Midbrain (tissue), 1 donor: ENCODE results near the gene COX5A.
"Not testable (repeated sequence)": the region's sequence is repeated elsewhere in the genome, so short reads cannot be mapped to it uniquely, and the experiment has no call there.

Experiments used
- DNase-seq: peaks from one replicate; lab custom pipeline; 2025; lab: John Stamatoyannopoulos, UW

Gene COX5A

GRCh38 chr15:74955796-74956647, 18.1 kb upstream of the COX5A start:
- DNase-seq, result peak; percentile 68

- DNase-seq, result no peak
Measured at GRCh38 chr15:74955017-74955416, 17.1 kb upstream of the COX5A start.

DNA sequence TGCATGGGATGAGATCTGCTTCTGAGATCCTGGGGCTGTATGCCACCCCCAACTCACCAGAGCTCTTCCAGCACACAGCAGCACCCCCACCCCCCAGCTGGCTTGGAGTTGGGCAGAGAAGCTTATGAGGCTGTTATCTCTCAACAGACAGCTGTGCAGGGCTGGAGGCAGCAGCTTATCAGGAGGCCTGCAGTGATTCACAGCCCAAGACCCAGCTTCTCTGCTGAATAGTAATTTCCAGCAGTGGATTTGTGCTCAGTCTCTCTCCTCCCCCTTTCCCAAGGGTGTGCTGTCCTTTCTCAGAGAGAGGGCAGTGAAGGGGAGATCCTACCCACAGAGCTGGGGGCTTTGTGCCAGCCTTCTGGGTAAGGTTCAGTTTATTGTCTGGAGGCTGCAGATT, 16.6 kb upstream of the COX5A start:
- no peak for DNase-seq

- DNase-seq, result no peak
Measured at GRCh38 chr15:74951006-74951405, 13.1 kb upstream of the COX5A start.

DNA sequence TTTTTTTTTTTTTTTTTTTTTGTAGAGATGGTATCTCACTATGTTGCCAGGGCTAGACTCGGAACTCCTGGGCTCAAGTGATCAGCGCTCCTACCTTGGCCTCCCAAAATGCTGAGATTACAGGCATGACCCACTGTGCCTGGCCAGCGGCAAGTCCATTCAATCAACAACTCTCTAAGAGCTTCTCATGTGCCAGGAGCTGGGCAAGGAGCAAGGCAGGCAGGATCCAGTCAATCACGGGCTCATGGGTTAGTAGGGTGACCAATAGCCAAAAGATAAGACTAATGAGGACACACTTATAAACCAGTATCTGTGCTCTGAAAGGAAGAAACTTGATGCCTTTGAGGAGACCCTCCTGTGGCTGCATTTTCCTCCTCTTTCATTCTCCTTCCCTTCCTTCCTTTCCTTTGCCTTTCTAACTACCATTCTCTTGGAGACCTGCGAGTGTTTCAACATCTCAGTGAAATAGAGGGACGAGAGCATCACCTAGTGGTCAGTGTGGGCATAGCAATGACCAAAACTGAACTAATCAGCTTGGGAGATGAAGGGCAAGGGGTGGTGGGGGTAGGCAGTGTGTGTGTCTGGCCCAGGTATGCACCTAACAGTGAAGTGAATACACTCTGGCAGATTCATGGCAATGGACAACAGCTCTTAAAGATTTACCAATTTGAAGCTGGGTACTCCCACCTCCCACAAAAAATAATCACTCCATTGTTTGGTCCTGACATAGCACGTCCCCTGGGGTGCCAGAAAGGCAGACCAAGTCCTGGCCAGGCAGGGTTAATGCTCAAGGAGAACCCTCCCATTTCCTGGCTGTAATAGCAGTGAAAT, 12.4 kb upstream of the COX5A start:
- peak; percentile 88 for DNase-seq

- no peak for DNase-seq
Measured at GRCh38 chr15:74937272-74937589, 642 bp downstream of the COX5A start.

- DNase-seq, result not testable (repeated sequence)
Measured at GRCh38 chr15:74935193-74935592, 2.7 kb downstream of the COX5A start.

- DNase-seq, result no peak
Measured at GRCh38 chr15:74933573-74933972, 4.3 kb downstream of the COX5A start.

DNA sequence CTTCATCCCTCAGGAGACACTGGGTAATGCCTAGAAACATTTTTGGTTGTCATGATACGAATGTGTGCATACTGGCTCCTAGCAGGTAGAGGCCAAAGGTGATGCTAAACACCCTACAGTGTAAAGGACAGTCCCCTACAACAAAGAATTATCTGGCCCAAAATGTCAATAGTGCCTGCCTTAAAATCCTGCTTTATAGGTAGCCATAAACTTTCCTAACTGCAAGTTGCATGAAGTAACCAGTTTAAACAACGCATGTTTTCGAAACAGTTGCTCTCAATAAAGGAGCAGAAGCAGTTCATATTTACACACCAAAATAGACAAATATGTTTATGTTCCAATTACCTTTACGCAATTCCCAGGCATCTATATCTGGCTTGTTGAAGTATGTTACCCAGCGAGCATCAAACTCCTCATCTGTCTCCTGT, 9.1 kb downstream of the COX5A start:
- DNase-seq, result no peak

DNA sequence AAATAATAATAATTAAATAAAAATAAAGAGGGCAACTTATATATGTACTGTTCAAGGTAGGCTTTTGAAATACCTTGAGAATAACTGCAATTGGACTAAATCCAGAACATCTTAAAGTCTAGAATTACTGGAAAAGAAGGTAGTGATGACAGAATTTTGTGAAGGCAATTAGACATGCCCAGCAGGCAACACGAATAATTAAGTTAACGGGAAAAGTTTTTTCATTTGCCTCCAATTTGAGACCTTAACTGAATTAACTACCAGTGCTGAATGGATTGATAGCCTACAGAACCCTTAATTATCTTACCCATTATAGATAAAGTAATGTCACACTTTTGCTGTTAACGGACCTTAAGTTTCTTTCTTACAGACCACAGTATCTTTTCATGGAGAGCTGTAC, 13.3 kb downstream of the COX5A start:
- no peak for DNase-seq

DNA sequence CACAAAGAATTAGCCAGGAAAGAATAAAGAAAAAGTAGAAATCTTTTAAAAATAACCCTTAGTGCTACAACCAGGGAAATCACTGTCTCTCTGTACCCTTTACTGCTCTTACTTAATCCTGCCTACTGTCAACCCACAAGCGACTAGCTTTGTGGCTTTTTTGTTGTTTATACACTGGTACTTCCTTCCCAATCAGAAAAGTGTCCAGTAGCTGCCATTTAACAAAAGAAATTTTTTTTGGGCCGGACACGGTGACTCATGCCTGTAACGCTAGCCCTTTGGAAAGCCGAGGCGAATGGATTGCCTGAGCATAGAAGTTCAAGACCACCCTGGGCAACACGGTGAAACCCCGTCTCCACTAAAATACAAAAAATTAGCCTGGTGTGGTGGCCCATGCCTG, 17.4 kb downstream of the COX5A start:
- no peak for DNase-seq

GRCh38 chr15:74917676-74918075, 20.2 kb downstream of the COX5A start:
- DNase-seq, result no peak

GRCh38 chr15:74913799-74914198, 24.1 kb downstream of the COX5A start:
- DNase-seq, result not testable (repeated sequence)

DNA sequence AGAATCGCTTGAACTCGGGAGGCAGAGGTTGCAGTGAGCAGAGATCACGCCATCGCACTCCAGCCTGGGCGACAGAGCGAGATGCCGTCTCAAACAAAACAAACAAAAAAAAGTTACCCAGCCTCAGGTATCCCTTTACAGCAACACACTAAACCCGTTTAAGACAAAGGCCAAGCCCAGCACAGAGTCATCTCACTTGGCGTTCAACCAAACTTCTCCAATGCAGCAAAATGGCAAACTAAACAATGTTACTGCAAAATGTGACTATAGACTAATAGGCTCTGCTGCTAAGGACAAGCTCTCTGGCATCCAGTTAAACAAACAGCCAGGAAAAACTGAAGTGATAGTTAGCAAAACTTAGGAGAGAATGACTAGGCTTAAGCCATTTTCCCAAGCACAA, 24.8 kb downstream of the COX5A start:
- no peak for DNase-seq

- no peak for DNase-seq
Measured at GRCh38 chr15:74908635-74909034, 29.2 kb downstream of the COX5A start.

- peak; percentile 60 for DNase-seq
Measured at GRCh38 chr15:74907163-74907870, 30.6 kb downstream of the COX5A start.

DNA sequence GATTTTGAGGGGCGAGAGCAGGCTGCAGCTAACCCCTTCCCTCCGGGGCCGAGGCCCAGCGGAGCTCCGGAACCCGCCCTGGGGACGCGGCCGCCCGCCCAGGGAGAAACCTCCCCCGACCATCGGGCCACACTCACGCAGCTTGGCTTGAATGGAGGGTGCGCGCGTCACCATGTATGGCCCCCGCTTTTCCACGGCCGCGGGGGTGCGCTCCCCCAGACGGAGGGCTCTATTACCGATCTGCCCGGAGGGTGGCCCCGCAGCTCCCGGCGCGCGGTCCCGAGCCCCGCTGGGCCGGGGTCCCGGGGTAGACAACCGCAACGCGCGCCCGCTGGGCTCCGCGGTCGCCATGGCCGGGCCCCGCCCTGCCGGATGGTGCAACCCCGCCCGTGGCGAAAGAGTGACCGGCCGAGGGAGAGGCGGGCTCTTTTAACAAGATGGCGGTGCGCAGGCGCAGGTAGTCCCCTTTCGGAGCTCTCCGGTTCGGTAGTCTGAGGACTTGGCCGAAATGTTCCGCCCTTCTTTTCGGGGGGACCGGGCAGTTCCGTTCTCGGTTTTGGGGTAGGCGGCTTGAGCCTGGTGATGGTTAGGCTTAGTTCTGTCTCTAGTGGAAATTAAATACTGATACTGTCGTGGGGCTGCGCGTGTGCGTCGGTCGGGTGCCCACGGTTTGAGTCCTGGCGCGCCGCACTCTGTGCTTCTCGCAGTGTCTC, 31.3 kb downstream of the COX5A start, which contains the start of gene FAM219B:
TSS of gene FAM219B (minus strand) at position 402 of the 713 bp plus-strand sequence. CDS start at position 351, 51 bp downstream.
- peak; percentile 92 for DNase-seq

GRCh38 chr15:74906067-74906449, 31.8 kb downstream of the COX5A start:
- DNase-seq, result peak; percentile 67

DNA sequence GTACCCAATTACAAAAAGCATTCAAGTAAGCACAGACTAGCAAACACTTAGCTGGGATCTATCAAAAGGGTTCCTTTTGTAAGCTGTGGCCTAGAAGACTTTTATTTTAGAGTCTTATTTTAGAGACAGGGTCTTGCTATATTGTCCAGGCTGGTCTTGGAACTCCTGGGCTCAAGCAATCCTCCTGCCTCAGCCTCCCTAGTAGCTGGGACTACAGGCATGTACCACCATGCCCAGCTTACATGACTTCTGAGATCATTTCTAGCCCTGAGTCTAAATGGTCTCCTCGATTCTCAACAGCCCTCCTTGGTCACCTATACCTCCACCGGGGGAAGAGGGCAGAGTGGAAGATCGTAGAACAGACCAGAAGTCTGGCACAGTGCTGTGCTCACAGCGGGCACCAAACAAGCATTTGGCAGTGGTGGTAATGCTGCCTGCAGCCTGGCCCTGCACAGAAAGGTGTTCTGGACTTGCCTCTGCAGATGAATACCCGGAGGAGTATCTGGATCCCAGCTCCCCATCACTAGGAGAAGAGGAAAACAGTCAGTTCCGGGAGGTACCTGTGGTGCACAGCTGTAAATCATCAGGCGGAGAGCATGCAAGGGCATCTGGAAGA, 33.6 kb downstream of the COX5A start:
- DNase-seq, result no peak

DNA sequence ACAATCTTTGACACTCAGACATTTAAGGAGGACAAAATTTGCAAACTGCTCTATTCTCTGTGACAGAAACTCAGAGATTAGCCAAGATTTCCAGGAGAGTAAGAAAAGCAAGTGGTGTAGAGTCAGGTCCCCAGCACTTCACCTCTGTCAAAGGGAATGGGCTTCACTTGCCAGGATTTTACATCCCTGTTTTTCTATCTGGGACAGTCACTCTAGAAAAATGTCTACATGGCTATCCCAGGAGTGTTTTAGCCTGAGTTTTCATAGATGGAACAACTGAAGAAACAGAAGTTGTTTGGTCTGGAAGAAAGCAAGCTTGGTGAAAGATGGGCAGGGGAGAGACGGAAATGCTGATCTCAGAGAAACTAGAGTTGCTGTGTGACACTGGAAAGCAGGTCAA, 34.2 kb downstream of the COX5A start:
- no peak for DNase-seq
